Activated CD4-positive, CD25-positive, alpha-beta regulatory T cell treated with anti-CD3 and anti-CD28 coated beads, Interleukin-2, amount 50 U/mL, for 16 hours (primary cell): ENCODE data around the gene DIPK1B.
"Not testable (repeated sequence)": the region's sequence is repeated elsewhere in the genome, so short reads cannot be mapped to it uniquely, and the experiment has no call there.

Experiments
- DNase-seq: peaks from one replicate; pipeline ENCODE4 v3.0.0-alpha.2; 2020; ENCODE audit warnings: low read depth, low spot score

The DIPK1B gene

GRCh38 chr9:136698635-136699246 is 13.6 kb upstream of the DIPK1B start:
- DNase-seq = no peak

DNA sequence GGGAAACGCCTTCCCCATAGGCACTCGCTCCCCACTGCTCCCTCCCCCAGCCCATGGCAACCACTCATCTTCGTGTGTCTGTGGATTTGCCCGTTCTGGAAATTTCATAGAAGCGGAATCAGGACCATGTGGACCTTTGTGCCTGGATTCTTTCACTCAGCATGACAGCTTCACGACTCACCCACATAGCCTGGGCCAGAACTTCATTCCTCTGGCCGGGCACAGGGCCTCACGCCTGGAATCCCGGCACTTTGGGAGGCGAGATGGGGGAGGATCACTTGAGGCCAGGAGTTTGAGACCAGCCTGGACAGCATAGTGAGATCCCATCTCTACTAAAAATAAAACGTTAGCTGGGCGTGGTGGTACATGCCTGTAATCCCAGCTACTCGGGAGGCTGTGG is 12.1 kb upstream of the DIPK1B start:
- DNase-seq = no peak

DNA sequence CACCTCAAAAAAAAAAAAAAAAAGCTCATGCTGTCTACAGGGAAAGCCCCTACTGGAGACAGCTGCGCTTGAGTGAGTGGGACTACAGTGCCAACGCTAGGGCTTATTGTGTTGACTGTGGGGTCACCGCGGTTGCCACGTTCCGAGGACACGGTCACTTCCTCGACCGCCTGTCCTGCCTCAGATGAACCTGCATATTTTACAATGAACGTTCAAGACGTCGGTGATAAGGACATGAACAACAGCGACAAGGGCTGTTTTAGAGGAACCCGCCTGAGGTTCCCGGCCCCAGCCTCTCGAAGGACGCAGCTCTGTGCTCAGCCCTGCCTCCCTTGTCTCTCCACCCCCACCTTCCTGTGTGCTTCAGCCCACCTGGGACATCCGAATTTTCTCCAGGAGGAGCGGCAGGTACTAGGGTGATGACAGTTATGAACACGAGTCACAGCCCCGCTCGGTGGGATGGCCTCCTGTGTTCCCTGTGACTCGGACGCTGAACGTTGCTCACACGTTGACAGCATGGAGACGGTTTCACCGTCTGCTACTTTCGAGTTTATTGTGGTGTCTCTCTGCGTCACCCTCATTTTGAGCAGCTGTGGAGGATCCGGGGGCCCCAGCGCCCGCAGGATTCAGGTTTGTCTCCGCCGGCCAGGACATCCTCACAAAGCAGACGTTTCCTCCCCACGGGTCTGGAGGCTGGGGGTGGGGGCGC is 11.3 kb upstream of the DIPK1B start:
- DNase-seq = no peak

DNA sequence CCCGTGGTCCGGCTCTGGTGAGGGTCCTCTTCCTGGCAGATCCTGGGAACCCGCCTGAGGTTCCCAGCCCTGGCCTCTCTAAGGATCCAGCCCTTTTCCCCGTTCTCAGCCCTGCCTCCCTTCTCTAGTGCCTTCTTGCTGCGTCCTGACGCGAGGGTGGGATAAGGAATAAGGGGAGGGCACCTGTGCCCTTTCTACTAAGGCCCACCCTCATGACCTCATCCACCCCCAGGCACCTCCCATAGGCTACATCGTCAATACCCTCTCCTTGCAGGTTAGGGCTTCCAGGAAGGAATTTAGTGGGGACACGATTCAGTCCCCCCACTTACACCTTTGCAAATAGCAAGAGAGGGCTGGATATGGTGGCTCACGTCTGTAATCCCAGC is 10.7 kb upstream of the DIPK1B start:
- DNase-seq = no peak

- DNase-seq = no peak
Measured at GRCh38 chr9:136703276-136703860, 9.0 kb upstream of the DIPK1B start.

- not testable (repeated sequence) for DNase-seq
Measured at GRCh38 chr9:136704741-136705140, 7.6 kb upstream of the DIPK1B start.

DNA sequence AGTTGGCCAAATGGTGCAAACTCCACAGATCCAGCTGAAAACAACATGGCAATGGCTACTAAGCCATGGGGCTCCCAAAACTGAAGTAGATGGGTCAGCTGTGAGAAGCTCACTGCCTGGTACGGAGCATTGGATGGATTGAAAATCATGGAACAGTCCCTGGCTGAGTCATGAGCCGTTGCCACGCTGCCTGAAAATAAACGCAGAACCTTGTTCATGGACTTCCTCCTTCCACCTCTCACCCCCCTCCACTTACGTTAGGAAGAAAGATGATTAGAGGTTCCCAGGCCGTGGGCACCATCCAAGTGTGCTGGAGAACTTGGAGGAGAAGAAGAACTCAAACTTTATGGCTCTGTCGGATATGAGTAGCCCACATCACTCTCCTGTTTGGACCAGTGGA is 6.8 kb upstream of the DIPK1B start:
- DNase-seq = no peak

GRCh38 chr9:136707011-136707410 is 5.4 kb upstream of the DIPK1B start:
- no peak for DNase-seq

DNA sequence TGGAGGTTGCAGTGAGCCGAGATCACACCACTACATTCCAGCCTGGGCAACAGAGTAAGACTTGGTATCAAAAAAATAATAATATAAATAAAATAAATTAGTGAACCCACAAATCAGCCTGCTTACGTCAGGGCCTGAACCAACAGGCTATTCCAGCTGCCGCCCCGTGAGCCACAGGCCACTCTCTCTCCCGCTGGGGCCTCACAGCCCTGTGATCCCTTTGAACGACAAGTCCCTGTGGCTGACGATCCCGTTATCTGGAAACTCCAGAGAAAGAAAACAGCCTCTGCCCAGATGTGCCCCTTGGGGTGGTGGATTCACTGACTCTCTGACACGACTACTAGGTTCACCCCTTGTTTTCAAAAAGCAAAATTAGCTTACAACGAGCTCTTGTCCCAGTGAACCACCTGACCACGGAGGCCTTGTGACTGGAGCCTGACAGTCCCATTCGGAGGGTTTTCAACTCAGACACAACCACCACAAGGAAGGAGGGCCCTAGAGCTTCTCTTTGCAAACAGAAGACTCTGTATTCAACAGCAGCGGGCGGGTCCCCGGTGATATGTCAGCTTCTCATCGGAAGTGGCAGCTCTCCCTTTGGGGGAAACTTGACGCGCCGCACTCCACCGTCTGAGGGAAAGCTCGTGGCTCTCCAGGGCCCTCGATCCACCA is 4.4 kb upstream of the DIPK1B start:
- DNase-seq = no peak

DNA sequence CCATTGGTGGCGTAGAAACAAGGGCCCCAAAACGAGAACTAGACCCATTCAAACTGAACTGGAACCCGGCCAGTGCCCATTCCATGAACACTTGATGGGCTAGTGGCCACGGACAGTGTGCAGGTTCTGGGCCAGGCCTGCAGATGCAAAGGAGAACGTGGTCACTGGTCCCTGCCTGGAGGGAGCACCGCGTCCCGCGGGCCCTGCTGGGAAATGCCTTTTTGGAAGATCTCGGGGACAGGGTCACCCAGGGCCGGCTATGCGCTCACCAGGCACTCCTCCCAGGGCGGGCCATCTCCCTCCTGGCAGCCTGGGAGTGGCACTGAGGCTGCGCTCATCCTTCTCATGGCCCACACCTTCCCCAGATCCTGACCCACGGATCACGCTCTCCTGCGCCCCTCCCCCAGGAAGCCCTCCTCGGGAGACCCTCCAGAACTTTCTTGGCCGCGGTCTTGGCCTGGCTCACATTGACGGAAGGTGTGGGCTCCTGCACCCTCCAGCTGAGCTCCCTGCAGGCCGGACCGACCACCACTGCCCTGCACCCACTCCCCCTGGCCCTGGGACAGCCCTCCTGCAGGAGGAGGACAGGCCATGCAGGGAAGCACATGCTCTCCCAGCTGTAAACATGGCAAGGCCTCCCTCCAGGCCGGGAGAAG is 2.8 kb upstream of the DIPK1B start:
- DNase-seq = no peak

- DNase-seq = no peak
Measured at GRCh38 chr9:136710543-136710942, 1.8 kb upstream of the DIPK1B start.

GRCh38 chr9:136711219-136711648 is 1.1 kb upstream of the DIPK1B start:
- DNase-seq = not testable (repeated sequence)

- DNase-seq = no peak
Measured at GRCh38 chr9:136712690-136713544, 545 bp downstream of the DIPK1B start.

- no peak for DNase-seq
Measured at GRCh38 chr9:136713550-136713949, 1.2 kb downstream of the DIPK1B start.

- no peak for DNase-seq
Measured at GRCh38 chr9:136714096-136714892, 1.9 kb downstream of the DIPK1B start.

- no peak for DNase-seq
Measured at GRCh38 chr9:136714893-136715274, 2.5 kb downstream of the DIPK1B start.

DNA sequence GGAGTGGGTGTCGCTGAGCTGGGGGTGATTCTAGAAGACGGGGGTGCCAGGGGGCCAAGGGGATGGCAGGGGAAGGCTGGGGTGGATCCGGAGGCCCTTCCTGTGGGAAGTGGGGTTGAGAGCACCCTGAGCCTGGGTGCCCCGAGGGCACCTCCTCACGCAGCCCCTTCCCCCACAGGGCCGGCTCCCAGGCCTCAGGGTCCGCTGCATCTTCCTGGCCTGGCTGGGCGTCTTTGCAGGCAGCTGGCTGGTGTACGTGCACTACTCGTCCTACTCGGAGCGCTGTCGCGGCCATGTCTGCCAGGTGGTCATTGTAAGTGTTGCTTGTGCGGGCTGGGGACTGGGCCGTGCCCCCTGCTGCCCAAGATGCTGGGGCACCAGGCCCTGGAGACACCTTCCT is 5.0 kb downstream of the DIPK1B start:
- no peak for DNase-seq

GRCh38 chr9:136718345-136719194 is 6.2 kb downstream of the DIPK1B start:
- no peak for DNase-seq

DNA sequence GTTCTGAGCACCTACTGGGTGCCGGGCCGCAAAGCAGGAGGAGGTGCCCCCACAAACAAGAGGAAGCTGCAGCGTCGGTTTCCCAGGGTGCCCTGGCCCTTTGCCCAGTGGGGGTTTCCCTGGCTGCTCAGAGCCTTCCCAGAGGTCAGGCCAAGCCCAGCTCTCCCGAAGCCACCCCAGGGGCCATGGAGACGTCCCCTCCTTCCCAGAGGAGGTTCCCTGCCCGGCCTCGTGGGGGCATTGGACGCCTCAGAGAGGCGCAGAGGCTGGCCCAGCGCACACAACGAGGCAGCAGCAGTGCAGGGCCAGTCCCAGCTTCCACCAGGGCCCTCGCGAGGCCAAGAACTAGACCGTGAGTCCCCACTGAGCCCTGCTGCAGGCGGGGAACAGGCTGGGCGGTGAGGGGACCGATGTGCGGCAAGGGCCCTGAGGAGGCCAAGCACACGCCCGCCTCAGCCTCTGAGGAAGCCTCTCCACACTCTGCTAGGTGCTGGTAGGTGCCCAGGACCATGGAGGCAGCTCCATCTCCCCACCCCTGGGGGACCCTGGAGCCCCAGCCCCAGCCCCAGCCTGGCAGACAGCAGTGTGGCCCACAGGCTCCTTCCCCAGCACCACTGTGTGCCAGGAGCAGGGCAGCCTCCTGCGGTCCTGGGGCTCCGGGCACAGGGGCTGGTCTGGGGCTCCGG is 7.0 kb downstream of the DIPK1B start:
- DNase-seq = no peak
